Measurements from ENCODE around the gene MYEOV. TPM values are rescaled to one million over a fixed set of nuclear protein-coding genes. Genes with fewer than 3 reads are reported as not detected.

Gene MYEOV
- polyA plus RNA-seq, 3 donors: 0.03 TPM; not detected in 2

- TF ChIP-seq CTCF (IDR thresholded peaks at IDR 0.05): no peak
- no peaks in the 10 kb centered on the region for H3K36me3 Mint-ChIP-seq
These were observed 19.4 kb upstream of the MYEOV start for GRCh38 chr11:69274531-69275016.

GRCh38 chr11:69275178-69275577, 18.8 kb upstream of the MYEOV start:
- Histone ChIP-seq H3K4me1 (ENCODE audit: control insufficient read depth in 1 of 2, insufficient read depth in 2 of 2, low read length in 2 of 2) (no peaks in the 10 kb centered on the region), H3K27ac (ENCODE audit: low read depth in 1 of 2, low read length in 2 of 2) (no peak overlapping the region), H3K27me3 (ENCODE audit: control insufficient read depth in 2 of 2, insufficient read depth in 2 of 2, low read length in 2 of 2) (no peaks in the 10 kb centered on the region), H3K4me2 (replicated peaks; ENCODE audit: extremely low read depth, low read length, poor library complexity, severe bottlenecking) (no peak overlapping the region), H3K9me3 (replicated peaks in 1 of 2; ENCODE audit: control insufficient read depth in 1 of 2, insufficient read depth in 1 of 2, low read length in 2 of 2) (no peaks in the 10 kb centered on the region), H2AFZ (ENCODE audit: insufficient read depth, low read depth, low read length, poor library complexity, severe bottlenecking) (no peak overlapping the region), H4K20me1 (ENCODE audit: insufficient read depth, low read length) (no peaks in the 10 kb centered on the region), H3K9ac (ENCODE audit: insufficient read depth, low read length, poor library complexity, severe bottlenecking) (no peak overlapping the region), H3K79me2 (ENCODE audit: insufficient read depth, low read length) (no peaks in the 10 kb centered on the region), H3K4me3 (replicated peaks in 1 of 3; ENCODE audit: low read depth in 2 of 3, low read length in 3 of 3) (no peak overlapping the region), H3K36me3 (replicated peaks in 1 of 2; ENCODE audit: control insufficient read depth in 1 of 2, insufficient read depth in 2 of 2, low read length in 2 of 2) (no peaks in the 10 kb centered on the region)
- Mint-ChIP-seq H3K4me3 (no peak overlapping the region), H3K4me1 (no peaks in the 10 kb centered on the region), H3K36me3 (no peaks in the 10 kb centered on the region), H3K9me3 (peaks cover 0 to 2% (median 0%) of the 10 kb centered on the region in 7 donors), H3K27ac (no peak overlapping the region), H3K27me3 (ENCODE audit: low read depth in 3 of 3) (peaks cover 3 to 12% (median 4%) of the 10 kb centered on the region in 3 donors)
- no peak for TF ChIP-seq CTCF (IDR thresholded peaks at IDR 0.05)
- DNase-seq: no peak
- intact Hi-C loops (cut with micrococcal nuclease): no loop called here

More at GRCh38 chr11:69274531-69275016, 19.4 kb upstream of the MYEOV start:
- no peak overlapping the region for H3K4me2 ChIP-seq (replicated peaks; ENCODE audit: extremely low read depth, low read length, poor library complexity, severe bottlenecking)
- H3K9me3 Mint-ChIP-seq: peaks cover 0 to 2% (median 0%) of the 10 kb centered on the region in 7 donors
- H3K79me2 ChIP-seq (ENCODE audit: insufficient read depth, low read length): no peaks in the 10 kb centered on the region
- no peaks in the 10 kb centered on the region for H3K4me1 Mint-ChIP-seq
- no peak overlapping the region for H3K27ac ChIP-seq (ENCODE audit: low read depth in 1 of 2, low read length in 2 of 2)
- intact Hi-C loops (cut with micrococcal nuclease): no loop called here
- no peak overlapping the region for H2AFZ ChIP-seq (ENCODE audit: insufficient read depth, low read depth, low read length, poor library complexity, severe bottlenecking)
- H3K27ac Mint-ChIP-seq: peak overlapping the region in 2 of 7 donors; percentile 7 to 22
- H3K4me3 Mint-ChIP-seq: no peak overlapping the region
- DNase-seq: no peak
- no peaks in the 10 kb centered on the region for H3K36me3 ChIP-seq (replicated peaks in 1 of 2; ENCODE audit: control insufficient read depth in 1 of 2, insufficient read depth in 2 of 2, low read length in 2 of 2)
- no peaks in the 10 kb centered on the region for H3K27me3 ChIP-seq (ENCODE audit: control insufficient read depth in 2 of 2, insufficient read depth in 2 of 2, low read length in 2 of 2)
- H3K4me3 ChIP-seq (replicated peaks in 1 of 3; ENCODE audit: low read depth in 2 of 3, low read length in 3 of 3): no peak overlapping the region
- WGBS (ENCODE audit: insufficient coverage): 96% methylated on average over 4 of the region's 8 CpGs
- H3K9me3 ChIP-seq (replicated peaks in 1 of 2; ENCODE audit: control insufficient read depth in 1 of 2, insufficient read depth in 1 of 2, low read length in 2 of 2): no peaks in the 10 kb centered on the region
- peaks cover 3 to 12% (median 4%) of the 10 kb centered on the region in 3 donors for H3K27me3 Mint-ChIP-seq (ENCODE audit: low read depth in 3 of 3)
- no peak overlapping the region for H3K9ac ChIP-seq (ENCODE audit: insufficient read depth, low read length, poor library complexity, severe bottlenecking)
- H4K20me1 ChIP-seq (ENCODE audit: insufficient read depth, low read length): no peaks in the 10 kb centered on the region
- no peaks in the 10 kb centered on the region for H3K4me1 ChIP-seq (ENCODE audit: control insufficient read depth in 1 of 2, insufficient read depth in 2 of 2, low read length in 2 of 2)
